CD4-positive, alpha-beta T cell treated with Interleukin-12 subunit alpha and Interleukin-12 subunit beta, for 1 hour (primary cell): Measurements from ENCODE around the gene MLF1.

Experiments
- DNase-seq: peaks from one replicate; pipeline ENCODE4 v3.0.0-alpha.2; 2020

Gene MLF1

DNA sequence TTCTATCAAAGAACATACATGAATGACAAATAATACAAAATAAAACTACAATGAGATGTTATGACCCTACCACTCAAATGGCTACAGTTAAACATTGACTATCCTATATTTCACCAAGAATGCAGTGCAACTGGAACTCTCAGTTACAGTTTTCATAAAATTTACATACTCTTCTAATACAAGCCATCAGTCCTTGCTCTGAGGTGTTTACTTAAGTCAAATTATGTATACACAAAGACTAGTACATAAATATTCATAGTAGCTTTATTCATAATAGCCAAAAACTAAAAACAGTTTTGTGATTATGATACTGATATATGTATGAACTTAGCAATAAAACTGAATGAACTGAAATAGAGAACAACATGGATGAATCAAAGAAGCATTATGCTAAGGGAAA, 19.2 kb downstream of the MLF1 start:
- DNase-seq: no peak

DNA sequence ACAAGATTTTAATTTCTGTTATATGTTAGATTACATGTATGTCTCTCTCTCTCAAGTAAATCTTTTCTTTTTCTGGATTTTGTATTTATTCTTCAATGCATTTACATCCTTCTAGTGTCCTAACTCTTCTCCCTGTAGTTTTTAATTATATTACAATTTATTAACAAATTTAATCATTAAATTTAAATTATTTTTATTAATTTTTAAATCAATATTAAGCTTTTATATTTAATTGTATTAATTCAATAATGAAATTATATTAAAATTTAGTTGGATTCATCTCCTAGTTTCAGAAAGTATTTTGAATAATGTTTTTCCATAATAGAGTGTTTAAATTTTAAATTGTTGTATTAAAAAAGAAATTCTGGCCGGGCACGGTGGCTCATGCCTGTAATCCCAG, 29.8 kb downstream of the MLF1 start:
- DNase-seq: no peak

DNA sequence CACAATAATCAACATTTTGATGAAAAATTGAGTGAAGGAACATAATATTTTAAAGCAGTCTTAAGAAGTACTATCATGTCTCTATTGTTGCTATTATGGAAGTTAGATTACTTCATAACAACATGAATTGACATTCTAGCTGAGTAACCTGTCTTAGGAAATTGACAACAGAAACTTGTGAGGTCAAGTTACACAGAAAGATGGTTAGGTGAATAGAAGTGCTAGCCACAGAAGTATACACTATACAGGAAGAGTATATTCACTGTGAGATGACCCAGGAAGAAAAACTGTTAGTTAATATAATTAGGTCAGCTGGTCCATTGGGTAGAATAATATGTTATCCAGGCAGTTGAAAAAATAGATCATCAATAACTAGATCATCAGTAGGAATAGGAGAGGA, 31.2 kb downstream of the MLF1 start:
- no peak for DNase-seq

DNA sequence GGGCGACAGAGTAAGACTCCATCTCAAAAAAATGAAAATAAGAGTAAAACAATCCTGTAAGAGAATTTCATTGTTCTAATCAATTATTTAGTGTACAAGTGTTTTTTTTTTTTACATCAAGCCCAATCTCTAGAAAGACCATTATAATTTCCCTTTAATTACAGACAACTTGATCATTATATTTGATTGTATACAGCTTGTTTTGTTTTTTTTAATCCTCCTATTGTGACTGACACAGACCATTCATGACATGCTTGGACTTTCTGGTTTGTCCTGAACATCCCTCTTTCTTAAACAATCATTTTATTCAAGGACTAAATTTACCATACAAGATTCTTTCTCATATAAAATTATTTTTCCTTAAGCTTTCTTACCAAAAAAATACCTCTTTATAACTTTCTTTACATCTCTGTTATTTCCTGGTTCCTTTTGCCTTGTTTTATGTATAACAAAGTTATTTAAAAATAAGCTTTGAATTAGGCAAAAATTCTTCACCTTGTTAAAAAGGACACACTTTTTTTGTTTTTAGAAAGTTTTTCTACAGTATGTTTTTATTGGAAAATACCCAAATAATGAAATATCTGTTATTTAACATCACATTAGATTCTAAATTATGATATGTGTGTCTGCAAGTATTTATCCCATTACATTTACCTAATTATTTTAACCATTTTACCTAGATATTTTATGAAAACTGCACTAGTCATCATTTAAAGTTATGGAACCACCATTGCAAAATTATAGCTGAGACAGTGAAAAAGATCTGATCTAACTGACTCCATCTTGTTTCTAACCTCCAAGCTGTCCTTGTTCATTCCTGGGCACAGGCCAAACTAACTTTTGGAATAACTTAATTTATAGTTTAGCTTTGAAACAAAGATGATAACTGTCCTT, 47.2 kb downstream of the MLF1 start:
- DNase-seq: no peak

DNA sequence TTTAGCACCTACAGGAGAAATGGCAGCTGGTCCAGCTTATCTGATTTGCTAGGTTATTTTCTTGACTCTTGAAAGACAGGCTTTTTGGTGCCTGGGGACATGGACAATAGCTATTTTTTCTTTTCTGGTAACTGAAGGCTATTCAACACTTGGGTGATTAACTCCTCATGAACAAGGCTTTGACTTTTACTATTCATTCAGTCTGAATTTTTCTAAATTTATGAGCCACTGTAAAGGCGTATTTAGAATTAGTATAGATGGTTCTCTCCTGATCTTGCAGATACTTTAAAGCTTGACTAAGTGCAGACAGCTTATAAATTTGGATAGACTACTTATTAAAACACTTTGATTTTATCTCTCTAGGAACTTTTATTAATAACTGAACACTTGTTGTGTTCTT, 54.9 kb downstream of the MLF1 start:
- DNase-seq: no peak

DNA sequence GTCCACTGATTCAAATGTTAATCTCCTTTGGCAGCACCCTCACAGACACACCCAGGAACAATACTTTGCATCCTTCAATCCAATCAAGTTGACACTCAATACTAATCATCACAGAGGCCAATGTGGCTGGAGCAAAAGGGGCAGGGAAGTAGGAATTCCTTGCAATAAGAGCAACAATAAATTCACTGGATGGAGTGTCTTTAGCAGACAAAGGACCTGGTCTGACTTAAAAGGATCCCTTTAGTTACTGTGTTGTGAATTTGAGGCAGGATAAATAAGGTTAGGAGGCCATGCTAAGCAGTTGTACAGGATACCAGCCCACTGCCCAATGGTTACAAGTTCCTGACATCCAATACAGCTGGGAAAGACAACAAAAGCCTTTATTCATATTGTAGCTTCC, 61.0 kb downstream of the MLF1 start:
- DNase-seq: no peak

DNA sequence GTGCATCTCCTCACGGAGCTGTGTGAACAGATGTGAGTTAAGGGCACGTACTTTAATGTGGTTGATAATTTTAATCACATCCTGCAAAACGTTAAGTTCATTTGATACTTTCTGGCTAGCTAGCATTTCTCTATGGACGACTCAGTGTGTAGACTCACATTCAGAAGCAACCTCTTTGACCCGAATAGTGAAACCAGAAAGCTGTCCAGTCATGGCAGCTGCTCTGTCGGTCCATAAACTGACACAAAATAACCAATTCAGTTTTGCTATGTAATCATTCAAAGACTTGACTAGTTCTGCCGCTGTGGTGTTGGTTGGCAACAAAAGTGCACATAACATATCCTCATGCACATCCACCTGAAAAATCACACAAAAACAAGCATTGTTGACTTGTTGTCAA, 69.7 kb downstream of the MLF1 start:
- DNase-seq: no peak

DNA sequence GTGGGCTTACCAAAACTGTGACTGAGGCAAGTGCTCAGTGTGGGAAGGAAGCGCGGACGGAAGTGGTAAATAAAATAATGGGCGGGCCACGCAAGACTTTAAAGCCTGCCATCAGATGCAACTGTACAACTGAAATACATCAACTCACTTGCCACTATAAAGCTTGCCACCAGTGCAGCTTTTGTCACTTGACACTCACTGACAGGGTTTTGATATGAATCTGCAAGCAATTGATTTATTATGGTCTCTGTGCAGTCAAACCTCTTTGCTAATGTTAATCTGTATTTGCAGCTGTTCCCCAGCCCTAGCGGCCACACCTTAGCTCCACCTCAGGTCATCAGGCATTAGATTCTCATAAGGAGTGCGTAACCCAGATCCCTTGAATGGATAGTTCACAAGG, 71.0 kb downstream of the MLF1 start:
- peak; percentile 40 for DNase-seq

DNA sequence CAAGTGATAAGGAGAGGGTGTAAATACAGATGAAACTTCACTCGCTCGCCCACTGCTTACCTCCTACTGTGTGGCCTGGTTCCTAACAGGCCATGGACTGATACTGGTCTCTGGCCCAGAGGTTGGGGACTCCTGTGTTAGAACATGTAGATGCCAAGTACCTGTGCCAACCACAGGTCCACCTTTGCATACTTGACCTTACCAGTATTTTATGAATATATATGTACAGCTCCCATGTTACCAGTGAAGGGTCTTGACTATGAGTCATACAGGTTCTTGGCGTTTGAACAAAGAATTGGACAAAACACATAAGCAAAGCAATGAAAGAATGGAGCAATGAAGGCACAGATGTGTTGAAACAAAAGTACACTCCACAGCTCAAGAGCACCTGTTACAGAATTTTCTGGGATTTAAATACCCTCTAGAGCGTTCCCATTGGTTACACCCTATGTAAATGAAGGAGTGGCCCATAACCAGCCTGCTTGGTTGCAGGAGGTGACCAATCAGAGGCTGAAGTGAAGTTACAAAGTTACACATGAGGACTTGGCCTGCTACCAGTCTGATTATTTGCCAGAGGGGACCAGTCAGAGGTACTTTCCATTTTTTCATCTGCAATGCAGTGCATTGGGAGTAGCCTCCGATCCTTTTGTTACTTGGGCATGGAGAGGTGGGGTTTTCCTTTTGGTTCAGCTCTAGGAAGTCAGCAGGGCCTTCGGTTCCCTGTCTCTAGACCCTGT, 71.6 kb downstream of the MLF1 start:
- no peak for DNase-seq

DNA sequence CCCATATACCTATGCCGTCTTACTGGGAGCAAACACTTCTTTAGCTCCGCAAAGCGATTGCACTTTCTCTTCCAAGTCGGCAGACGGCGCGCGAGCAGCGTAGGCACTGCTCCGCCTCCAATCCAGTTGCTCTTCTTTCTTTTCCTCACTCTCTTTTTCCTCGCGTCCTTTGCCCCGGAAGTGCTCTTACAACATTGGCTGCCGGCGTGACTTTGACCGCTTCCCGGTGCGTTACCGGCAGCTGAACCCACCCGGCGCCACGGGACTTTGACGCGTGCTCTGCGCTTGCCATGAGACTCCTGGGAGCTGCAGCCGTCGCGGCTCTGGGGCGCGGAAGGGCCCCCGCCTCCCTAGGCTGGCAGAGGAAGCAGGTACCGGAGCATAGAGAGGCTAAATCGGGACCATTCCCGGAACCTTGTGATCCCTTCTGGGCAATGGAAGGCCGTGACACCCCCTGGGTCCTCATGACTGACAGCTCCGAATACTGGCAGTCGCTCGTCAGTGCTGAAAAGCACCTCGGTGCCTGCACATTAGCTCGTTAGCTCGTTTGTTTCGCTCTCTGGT, 73.4 kb downstream of the MLF1 start, which contains the start of gene GFM1:
Gene GFM1 (plus strand): TSS at position 183 of the 564 bp plus-strand sequence. CDS start 108 bp downstream, at position 291.
- peak; percentile 92 for DNase-seq

DNA sequence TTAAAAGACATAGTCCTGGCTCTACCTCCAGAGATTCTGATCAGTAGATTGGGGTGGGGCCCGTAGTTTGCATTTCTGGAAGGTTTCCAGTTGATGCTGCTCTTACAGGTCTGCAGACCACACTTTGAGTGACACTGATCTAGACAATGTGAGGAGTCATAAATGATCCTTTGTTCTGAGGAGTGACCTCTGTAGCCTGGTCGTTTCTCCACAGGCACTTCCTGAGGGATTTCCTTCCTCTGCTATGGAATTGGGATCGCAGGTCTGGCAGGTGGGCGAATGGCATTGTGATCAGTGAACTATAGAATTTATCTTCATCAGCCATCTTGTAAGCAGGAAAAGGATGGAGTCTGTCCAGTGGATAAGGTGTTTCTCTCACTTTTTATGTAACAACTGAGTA, 78.8 kb downstream of the MLF1 start:
- no peak for DNase-seq

DNA sequence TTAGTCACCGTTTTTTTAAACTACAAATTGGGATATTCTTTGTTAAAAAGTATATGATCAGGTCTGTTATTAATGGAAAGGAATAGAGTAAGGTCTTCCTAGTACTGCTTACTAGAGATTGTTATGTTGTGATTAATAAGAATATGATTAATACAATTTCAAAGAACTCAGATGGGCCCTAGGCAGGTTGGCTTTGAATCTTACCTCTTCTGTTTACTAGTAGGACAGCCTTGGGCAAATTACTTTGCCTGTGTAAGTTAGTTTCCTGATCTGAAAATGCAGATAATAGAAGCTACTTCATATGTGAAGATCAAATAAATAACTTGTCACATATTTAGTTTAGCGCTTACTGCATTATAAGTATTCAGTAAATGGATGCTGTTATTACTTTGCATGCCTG, 80.2 kb downstream of the MLF1 start:
- no peak for DNase-seq

DNA sequence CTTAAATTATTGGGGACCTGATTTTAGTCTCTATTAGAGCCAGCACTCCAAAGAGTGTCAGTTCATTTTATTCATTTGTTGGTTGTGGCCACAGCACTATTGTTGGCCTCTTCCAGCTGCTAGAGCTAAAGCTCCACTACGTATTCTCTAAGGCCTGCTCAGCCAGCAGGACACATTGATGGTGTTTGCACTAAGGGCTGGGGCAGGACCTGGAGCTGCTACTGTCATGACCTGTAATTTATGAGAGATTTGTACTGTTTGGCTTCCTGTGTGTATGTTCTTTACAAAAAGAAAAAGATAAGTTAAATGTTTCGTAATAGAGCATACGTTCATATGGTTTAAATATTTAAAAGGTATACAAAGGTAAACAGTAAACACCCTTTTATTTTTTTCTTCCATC, 81.5 kb downstream of the MLF1 start:
- DNase-seq: no peak
